ENCODE results near the gene ALKBH5. TPM values are rescaled to one million over a fixed set of nuclear protein-coding genes. Genes with fewer than 3 reads are reported as not detected.
"Not testable (repeated sequence)": the region's sequence is repeated elsewhere in the genome, so short reads cannot be mapped to it uniquely, and the experiment has no call there.

ALKBH5 gene
- total RNA-seq, 4 donors from 2014 or later = 67.1 to 92.7 (median 73.2) TPM

- Histone ChIP-seq H3K9me3 (no peaks in the 10 kb centered on the region), H3K27me3 (no peaks in the 10 kb centered on the region), H3K4me1 (peaks cover 5% of the 10 kb centered on the region), H3K27ac (no peak overlapping the region), H3K4me3 (no peak overlapping the region), H3K36me3 (peaks cover 77% of the 10 kb centered on the region)
- no peak for DNase-seq (ENCODE audit: low spot score in 2 of 2)
- WGBS = 73% methylated on average over 2 of the region's 2 CpGs
- TF ChIP-seq POLR2AphosphoS5 (IDR thresholded peaks at IDR 0.05) = no peak
- TF ChIP-seq EP300 (IDR thresholded peaks at IDR 0.05) = no peak
- TF ChIP-seq CTCF (IDR thresholded peaks at IDR 0.05) = no peak
Measured at GRCh38 chr17:18205861-18206260, 22.2 kb downstream of the ALKBH5 start.

- Histone ChIP-seq H3K4me3 (no peak overlapping the region), H3K27ac (no peak overlapping the region), H3K9me3 (no peaks in the 10 kb centered on the region), H3K4me1 (peaks cover 5% of the 10 kb centered on the region), H3K27me3 (no peaks in the 10 kb centered on the region), H3K36me3 (peaks cover 84% of the 10 kb centered on the region)
- no peak for TF ChIP-seq CTCF (IDR thresholded peaks at IDR 0.05)
- TF ChIP-seq POLR2A (IDR thresholded peaks at IDR 0.05) = no peak
- TF ChIP-seq POLR2AphosphoS5 (IDR thresholded peaks at IDR 0.05) = no peak
- DNase-seq (ENCODE audit: low spot score in 2 of 2) = no peak
Measured at GRCh38 chr17:18206962-18207361, 23.3 kb downstream of the ALKBH5 start.

- DNase-seq (ENCODE audit: low spot score in 2 of 2) = no peak
- 84% methylated on average over 19 of the region's 19 CpGs for WGBS
- no peaks in the 10 kb centered on the region for H3K9me3 ChIP-seq
- no peak overlapping the region for H3K4me3 ChIP-seq
- H3K27me3 ChIP-seq = no peaks in the 10 kb centered on the region
- H3K4me1 ChIP-seq = peaks cover 5% of the 10 kb centered on the region
- peaks cover 82% of the 10 kb centered on the region for H3K36me3 ChIP-seq
- H3K27ac ChIP-seq = no peak overlapping the region
- TF ChIP-seq POLR2AphosphoS5 (IDR thresholded peaks at IDR 0.05) (no peak), EP300 (IDR thresholded peaks at IDR 0.05) (no peak), POLR2A (IDR thresholded peaks at IDR 0.05) (no peak), CTCF (IDR thresholded peaks at IDR 0.05) (no peak)
Measured at GRCh38 chr17:18208092-18208491, 24.5 kb downstream of the ALKBH5 start.

- TF ChIP-seq POLR2A (IDR thresholded peaks at IDR 0.05) (no peak), EP300 (IDR thresholded peaks at IDR 0.05) (no peak), POLR2AphosphoS5 (IDR thresholded peaks at IDR 0.05) (no peak), CTCF (IDR thresholded peaks at IDR 0.05) (no peak)
- Histone ChIP-seq H3K27me3 (no peaks in the 10 kb centered on the region), H3K27ac (no peak overlapping the region), H3K9me3 (no peaks in the 10 kb centered on the region), H3K36me3 (peaks cover 28% of the 10 kb centered on the region), H3K4me3 (no peak overlapping the region), H3K4me1 (peaks cover 4% of the 10 kb centered on the region)
- 60% methylated on average over 7 of the region's 7 CpGs for WGBS
- no peak for DNase-seq (ENCODE audit: low spot score in 2 of 2)
Measured at GRCh38 chr17:18213666-18214270, 30.1 kb downstream of the ALKBH5 start.

- H3K27me3 ChIP-seq; H3K9me3 ChIP-seq; DNase-seq (ENCODE audit: low spot score in 2 of 2); H3K36me3 ChIP-seq; H3K27ac ChIP-seq; H3K4me1 ChIP-seq; H3K4me3 ChIP-seq: not testable (repeated sequence)
- WGBS = 82% methylated on average over 11 of the region's 11 CpGs
Measured at GRCh38 chr17:18216906-18217305, 33.3 kb downstream of the ALKBH5 start.

GRCh38 chr17:18217412-18218015 is 33.9 kb downstream of the ALKBH5 start:
- no peak overlapping the region for H3K4me3 ChIP-seq
- TF ChIP-seq POLR2A (IDR thresholded peaks at IDR 0.05) = no peak
- TF ChIP-seq CTCF (IDR thresholded peaks at IDR 0.05) = peak; percentile 76 to 94
- TF ChIP-seq POLR2AphosphoS5 (IDR thresholded peaks at IDR 0.05) = no peak
- TF ChIP-seq EP300 (IDR thresholded peaks at IDR 0.05) = no peak
- no peak overlapping the region for H3K27ac ChIP-seq
- H3K27me3 ChIP-seq = no peaks in the 10 kb centered on the region
- H3K4me1 ChIP-seq = peaks cover 5% of the 10 kb centered on the region
- H3K36me3 ChIP-seq = no peaks in the 10 kb centered on the region
- 15% methylated on average over 6 of the region's 6 CpGs for WGBS
- no peaks in the 10 kb centered on the region for H3K9me3 ChIP-seq
- no peak for DNase-seq (ENCODE audit: low spot score in 2 of 2)
